HG02970 (cell line): ENCODE measurements around the gene DIPK1C.

Source experiments
- ATAC-seq: cut with Tn5 transposase; IDR thresholded peaks from one replicate; pipeline ENCODE4 v1.9.1; 2021; ENCODE audit warnings: mild to moderate bottlenecking, moderate library complexity, moderate number of reproducible peaks; ENCODE audit not compliant: unreplicated experiment, low FRiP score

Gene DIPK1C

DNA sequence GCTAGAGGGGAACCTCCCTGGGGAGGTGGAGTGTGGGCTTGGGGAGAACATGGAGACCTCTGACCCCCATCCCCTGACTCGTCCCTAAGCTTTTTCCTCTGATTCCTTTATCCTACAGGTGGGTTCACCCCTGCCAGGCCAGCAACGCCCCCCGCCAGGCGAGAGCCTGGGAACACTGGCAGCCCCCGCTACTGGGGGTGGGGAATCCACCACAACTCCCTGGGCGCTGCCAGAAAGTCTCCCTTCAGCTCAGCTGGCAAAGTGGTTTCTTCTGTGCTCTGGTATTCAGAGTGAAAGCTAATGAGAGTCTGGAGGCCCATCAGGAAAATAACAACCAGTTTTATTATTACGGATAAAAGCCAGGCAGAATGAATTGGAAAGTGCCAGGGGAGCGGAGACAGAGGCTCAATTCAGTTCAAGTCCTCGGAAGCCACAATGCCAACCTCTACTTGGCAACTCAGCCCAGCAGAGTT lies 2.8 kb downstream of the DIPK1C start:
- no peak for ATAC-seq

DNA sequence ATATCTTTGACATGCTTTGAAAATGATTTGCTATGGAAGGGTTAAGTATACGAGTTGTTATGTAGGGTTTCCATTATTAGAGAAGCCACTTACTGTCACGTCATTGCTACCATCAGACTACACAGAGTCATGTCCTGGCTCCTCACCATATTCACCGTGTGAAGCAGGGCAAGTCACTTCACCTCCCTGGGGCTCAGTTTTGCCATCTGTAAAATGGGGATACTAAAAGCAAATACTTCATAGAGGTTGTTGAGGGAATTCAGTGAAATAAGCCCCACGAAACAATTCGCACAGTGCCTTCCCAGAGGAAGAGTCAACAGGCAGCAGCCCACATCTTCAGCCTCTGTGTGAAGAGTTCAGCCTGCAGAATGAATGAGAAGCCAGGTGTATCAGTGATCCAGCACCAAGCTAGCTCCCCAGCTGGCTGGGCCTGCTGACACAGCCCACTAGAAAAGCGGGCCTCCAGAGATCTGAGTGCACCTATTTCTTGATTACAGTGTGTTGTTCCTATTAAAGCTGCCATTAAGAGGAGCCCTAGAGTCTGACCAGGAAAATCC lies 3.4 kb downstream of the DIPK1C start:
- ATAC-seq, result no peak

DNA sequence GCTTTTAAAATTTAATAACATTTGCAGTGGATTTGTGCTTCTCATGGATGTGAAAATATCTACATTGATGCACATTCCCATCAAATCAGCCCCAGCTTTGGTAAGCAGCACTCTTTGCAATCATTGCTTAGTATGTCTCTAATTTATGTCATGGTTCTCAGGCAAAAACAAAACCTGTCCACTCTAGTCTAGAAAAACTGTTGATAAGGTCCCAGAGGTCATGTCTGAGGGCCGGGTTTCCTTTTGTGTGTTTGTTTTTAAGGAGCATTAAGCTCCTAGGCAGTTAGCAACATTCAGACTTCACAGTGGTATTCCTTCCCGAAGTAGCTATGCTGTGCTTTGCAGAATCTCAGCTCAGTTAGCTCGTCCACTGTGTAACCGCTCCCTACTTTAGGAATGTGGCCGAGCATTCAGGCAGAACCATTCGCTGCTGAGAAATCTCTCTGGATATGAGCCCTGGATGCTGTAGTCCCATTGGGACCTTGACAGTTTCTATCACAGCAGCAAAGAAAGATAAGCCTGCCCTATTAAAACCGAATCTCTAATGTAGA lies 4.0 kb downstream of the DIPK1C start:
- ATAC-seq, result no peak

DNA sequence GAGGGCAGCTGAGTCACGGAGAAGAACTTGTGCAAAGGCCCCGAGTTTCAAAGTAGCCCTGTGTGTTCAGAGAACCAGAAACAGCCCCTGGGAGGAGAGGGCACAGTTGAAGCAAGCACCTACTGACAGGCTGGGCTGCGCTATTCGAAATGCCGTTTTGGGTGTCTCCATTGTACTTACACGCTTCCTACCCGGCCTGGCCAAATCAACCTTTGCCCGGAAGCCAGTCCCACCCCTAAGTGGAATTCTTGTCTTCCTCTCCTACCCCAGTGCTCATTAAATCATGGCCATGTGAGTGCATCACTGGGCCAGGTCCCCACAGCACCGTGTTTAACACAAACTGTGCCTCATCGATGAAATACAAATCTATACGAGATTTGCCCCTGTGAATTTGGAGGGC lies 6.0 kb downstream of the DIPK1C start:
- ATAC-seq, result no peak

DNA sequence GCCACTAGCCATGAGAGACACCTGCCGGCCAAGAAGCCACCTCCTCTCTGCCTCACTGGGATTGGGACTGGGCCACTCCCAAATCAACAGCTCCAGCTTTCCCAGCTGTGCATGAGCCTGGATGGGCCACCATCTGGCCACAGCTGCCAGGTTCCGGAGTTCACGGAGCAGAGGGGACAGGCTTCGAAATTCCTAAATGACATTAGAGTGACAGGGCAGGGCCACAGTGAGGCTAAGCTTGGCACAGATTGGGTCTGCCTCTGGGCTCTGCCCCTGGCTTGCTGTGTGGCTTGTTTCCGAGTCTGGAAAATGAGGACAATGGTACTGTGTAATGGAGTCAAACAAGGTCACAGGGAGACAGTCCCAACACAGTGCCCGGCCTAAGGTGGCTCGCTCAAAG lies 6.5 kb downstream of the DIPK1C start:
- no peak for ATAC-seq

- ATAC-seq, result no peak
Observed at GRCh38 chr18:74447404-74448152, 9.5 kb downstream of the DIPK1C start.

GRCh38 chr18:74446631-74447403 lies 10.3 kb downstream of the DIPK1C start:
- ATAC-seq, result no peak

- no peak for ATAC-seq
Observed at GRCh38 chr18:74446178-74446577, 10.9 kb downstream of the DIPK1C start.

- no peak for ATAC-seq
Observed at GRCh38 chr18:74445585-74445984, 11.5 kb downstream of the DIPK1C start.

DNA sequence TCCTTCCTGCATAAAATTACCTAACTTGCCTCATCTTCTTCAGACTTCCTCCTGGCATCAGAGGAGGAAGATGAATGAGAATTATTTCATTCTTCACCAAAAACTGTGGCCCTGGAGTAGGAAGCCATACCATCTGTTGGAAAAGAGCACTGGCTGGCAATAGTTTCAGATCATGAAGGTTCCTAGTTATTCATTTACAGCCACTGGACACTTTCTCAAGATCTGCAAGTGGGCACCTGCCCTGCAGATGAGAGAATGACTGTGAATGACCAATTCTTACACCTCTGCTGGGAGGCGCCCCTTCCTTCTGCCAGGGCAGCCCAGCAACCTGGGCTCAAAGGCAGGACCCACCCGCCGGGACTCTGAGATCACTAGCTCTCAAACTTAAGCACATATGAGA lies 13.0 kb downstream of the DIPK1C start:
- ATAC-seq, result no peak

GRCh38 chr18:74440808-74441427 lies 16.2 kb downstream of the DIPK1C start:
- no peak for ATAC-seq

- ATAC-seq, result no peak
Observed at GRCh38 chr18:74438091-74438490, 19.0 kb downstream of the DIPK1C start.

DNA sequence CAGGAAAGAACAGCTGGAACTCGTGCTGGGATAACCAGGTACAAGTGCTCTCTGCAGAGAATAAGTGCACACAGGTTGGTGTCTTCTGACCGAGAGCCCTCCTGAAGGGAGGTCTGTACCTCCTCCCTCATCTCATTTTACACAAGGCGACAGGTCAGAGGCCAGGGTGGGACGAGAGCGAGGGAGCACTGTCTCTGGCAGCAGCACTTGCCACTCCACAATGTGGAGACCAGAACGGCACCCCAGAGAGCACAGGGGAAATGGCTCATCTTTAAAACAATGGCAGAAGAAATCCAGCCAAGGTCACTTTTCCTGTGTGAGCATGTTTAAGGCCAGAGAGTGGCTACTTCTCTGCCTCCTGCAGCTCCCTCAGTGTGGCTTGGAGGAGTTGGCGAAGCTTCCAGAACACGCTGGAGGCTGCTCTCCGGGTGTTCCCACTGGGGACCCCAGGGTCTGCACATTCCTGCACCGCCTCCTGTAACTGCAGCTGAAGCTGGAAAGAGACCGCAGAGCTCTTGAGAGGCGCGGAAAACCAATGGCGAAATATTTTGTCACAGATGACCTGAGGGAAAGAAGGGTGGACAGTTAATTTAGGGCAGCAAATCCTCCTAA lies 20.8 kb downstream of the DIPK1C start:
- no peak for ATAC-seq

DNA sequence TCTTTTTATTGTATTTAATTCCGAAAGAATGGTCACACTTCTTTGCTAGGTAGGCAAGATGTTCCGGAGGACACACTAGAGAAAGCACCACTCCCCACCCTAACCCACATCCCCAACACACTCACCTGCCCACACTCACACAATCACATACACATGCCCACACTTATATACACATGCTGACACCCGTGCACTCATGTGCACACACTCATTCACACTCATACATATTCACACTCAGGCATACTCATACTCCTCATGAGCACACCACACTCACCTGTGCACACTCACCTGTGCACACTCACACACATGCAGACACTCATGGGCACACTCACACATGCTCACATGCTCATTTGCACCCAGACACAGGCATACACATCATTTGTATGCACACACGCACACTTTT lies 21.4 kb downstream of the DIPK1C start:
- no peak for ATAC-seq

GRCh38 chr18:74434466-74434865 lies 22.6 kb downstream of the DIPK1C start:
- ATAC-seq, result no peak

DNA sequence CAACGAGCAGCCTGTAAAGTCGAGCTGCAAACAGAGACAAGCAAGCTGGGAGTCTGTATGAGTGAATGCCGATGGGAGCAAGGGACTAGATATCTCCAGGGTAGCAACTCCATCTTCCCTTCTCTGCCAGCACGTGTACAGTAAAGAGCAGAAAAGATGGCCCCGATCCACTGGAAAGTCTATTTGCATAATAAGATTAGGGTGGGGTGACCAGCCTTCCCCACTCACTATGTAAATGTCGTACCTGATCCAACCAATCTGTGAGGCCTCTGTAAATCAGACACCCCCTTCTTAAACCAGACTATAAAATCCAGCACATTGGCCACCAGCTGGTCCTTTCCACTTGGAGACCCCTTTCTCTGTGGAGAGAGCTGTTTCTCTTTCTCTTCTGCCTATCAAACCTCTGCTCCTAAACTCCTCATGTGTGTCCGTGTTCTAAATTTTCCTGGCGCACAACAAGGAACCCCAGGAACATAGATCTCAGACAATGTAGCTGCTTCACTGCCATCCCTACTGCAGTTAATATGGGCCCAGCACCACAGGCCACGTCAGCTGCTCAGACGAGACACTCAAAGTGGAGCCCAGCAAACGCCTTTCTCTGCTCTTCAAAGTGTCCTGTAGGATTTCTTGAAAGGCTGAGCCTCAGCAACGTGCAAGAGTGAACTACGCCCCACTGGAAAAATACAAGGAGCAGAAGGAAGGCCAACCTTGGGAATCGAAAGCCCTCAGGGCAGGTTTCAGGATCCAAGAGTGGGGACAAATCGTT lies 26.1 kb downstream of the DIPK1C start:
- no peak for ATAC-seq

DNA sequence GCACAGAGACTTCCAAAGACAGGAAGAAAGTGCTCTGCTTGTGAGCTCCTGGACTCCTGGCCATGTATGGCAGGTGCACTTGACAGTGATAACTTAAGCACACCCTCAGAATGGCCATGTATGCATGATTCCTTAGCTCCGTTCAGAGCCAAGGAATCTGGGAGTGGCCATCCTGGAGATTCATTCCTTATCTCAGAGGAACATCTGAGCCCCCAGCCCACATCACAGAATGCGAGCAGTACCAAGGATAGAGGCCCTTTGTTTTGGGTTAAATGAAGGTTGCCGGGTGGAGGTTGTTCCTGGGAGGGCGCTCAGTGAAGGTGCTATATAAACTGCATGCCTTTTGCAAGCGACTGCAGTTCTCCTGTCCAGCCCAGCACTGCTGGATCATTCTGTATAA lies 26.9 kb downstream of the DIPK1C start:
- no peak for ATAC-seq

DNA sequence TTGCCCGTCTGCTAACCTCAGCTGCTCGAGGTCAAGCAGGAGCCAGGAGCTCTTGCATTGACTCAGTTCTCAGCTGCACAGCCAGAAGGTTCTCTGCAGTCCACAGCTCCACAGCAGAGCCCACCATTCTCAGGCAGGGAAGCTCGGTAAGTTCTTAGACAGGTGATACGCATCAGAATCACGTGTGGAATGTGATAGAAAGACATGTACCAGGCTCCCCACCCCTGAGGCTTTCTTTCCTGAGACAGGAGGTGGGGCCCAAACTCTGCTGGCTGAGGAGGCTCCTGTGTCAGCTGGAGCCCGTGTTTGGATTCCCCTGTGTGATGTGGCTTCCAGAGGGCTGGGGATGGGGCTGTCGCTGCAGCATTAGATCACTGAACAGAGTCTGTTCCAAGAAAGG lies 28.0 kb downstream of the DIPK1C start:
- no peak for ATAC-seq

DNA sequence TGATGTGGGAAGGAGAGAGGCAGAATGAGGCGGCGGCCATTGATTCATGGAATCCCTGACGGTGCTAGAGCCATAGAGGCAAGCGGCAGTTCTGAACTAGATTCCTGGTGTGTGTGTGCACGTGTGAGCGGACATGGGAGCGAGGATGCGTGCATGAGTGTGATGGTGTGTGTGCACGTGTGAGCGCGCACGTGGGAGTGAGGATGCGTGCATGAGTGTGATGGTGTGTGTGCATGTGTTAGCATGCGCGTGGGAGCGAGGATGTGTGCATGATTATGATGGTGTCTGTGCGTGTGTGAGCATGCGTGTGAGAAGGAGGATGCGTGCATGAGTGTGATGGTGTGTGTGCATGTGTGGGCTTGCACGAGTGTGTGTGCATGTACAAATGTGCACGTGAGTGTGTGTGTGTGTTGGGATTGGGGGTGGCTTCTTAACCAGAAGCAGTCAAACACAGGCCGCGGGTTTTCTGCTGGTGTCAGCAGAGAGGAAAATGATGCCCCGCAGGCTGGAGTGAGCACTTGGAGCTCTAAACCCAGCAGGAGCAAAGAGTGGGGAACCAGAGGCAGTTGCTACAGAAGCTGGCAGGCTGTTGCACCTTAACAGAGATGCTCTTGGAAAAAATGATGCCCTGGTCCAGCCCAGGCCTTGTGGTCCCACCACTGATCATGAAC lies 29.5 kb downstream of the DIPK1C start:
- no peak for ATAC-seq
